ENCODE measurements around the gene MIEN1.
"Not testable (repeated sequence)": the region's sequence is repeated elsewhere in the genome, so short reads cannot be mapped to it uniquely, and the experiment has no call there.

The MIEN1 gene

GRCh38 chr17:39716073-39716818, 14.1 kb downstream of the MIEN1 start:
- no peak for DNase-seq (ENCODE audit: low read depth)

- no peak for DNase-seq (ENCODE audit: low read depth)
Measured at GRCh38 chr17:39715375-39716072, 14.8 kb downstream of the MIEN1 start.

GRCh38 chr17:39714234-39714633, 16.1 kb downstream of the MIEN1 start:
- DNase-seq (ENCODE audit: low read depth) = no peak

- no peak for DNase-seq (ENCODE audit: low read depth)
Measured at GRCh38 chr17:39711851-39712250, 18.5 kb downstream of the MIEN1 start.

GRCh38 chr17:39711071-39711470, 19.3 kb downstream of the MIEN1 start:
- DNase-seq (ENCODE audit: low read depth) = not testable (repeated sequence)

- no peak for DNase-seq (ENCODE audit: low read depth)
Measured at GRCh38 chr17:39709998-39710964, 20.1 kb downstream of the MIEN1 start.

GRCh38 chr17:39709319-39709997, 20.9 kb downstream of the MIEN1 start:
- no peak for DNase-seq (ENCODE audit: low read depth)

GRCh38 chr17:39706921-39707337, 23.4 kb downstream of the MIEN1 start:
- no peak for DNase-seq (ENCODE audit: low read depth)

- DNase-seq (ENCODE audit: low read depth) = no peak
Measured at GRCh38 chr17:39706383-39706782, 23.9 kb downstream of the MIEN1 start.

GRCh38 chr17:39705786-39706348, 24.5 kb downstream of the MIEN1 start:
- DNase-seq (ENCODE audit: low read depth) = no peak

- no peak for DNase-seq (ENCODE audit: low read depth)
Measured at GRCh38 chr17:39704821-39705551, 25.3 kb downstream of the MIEN1 start.

- no peak for DNase-seq (ENCODE audit: low read depth)
Measured at GRCh38 chr17:39703913-39704312, 26.4 kb downstream of the MIEN1 start.

GRCh38 chr17:39702901-39703893, 27.1 kb downstream of the MIEN1 start:
- DNase-seq (ENCODE audit: low read depth) = no peak

GRCh38 chr17:39701784-39702422, 28.4 kb downstream of the MIEN1 start:
- DNase-seq (ENCODE audit: low read depth) = no peak

- no peak for DNase-seq (ENCODE audit: low read depth)
Measured at GRCh38 chr17:39701012-39701783, 29.1 kb downstream of the MIEN1 start.

GRCh38 chr17:39700148-39700987, 30.0 kb downstream of the MIEN1 start:
- no peak for DNase-seq (ENCODE audit: low read depth)

- DNase-seq (ENCODE audit: low read depth) = peak; percentile 28
Measured at GRCh38 chr17:39699818-39700147, 30.5 kb downstream of the MIEN1 start, which contains the start of gene ERBB2. Gene ERBB2 (plus strand): TSS chr17:39700064. CDS start chr17:39700239, 175 bp downstream.

Data from HS-5 (cell line).